DOHH2 (cell line): ENCODE measurements around the gene CFAP300.

Source experiments
- H3F3A ChIP-seq: fragments of 200-600 bp; sonication (generic), shearing (Covaris generic); 2 replicates; pipeline ENCODE4 v1.6.0; 2016; ENCODE audit warnings: antibody characterized with exemption, mild to moderate bottlenecking; ENCODE audit not compliant: control insufficient read depth, insufficient read depth
- H3K27ac ChIP-seq: fragments of 200-600 bp; sonication (generic); 2 replicates; pipeline ENCODE4 v1.5.1; 2014; ENCODE audit warnings: low read depth, mild to moderate bottlenecking, low read length, moderate library complexity
- H3K27me3 ChIP-seq: fragments of 200-600 bp; sonication (generic); 2 replicates; pipeline ENCODE4 v1.6.1; 2014; ENCODE audit warnings: mild to moderate bottlenecking, low read length, mixed read lengths; ENCODE audit not compliant: control insufficient read depth
- H3K36me3 ChIP-seq: fragments of 200-600 bp; sonication (generic); 2 replicates; pipeline ENCODE4 v1.6.1; 2014; ENCODE audit warnings: mild to moderate bottlenecking, low read length, moderate library complexity, mixed read lengths; ENCODE audit not compliant: control insufficient read depth
- H3K4me1 ChIP-seq: fragments of 200-600 bp; sonication (generic); 2 replicates; pipeline ENCODE4 v1.6.1; 2014; ENCODE audit warnings: mild to moderate bottlenecking, low read length, mixed read lengths; ENCODE audit not compliant: control insufficient read depth
- H3K4me2 ChIP-seq: fragments of 200-600 bp; sonication (generic); 2 replicates; pipeline ENCODE4 v1.6.0; 2014; ENCODE audit warnings: mild to moderate bottlenecking, low read length, moderate library complexity
- H3K4me3 ChIP-seq: fragments of 200-600 bp; sonication (generic); 2 replicates; pipeline ENCODE4 v1.5.1; 2014; ENCODE audit warnings: mild to moderate bottlenecking, low read length, mixed read lengths
- H3K79me2 ChIP-seq: fragments of 200-600 bp; sonication (generic); 2 replicates; pipeline ENCODE4 v1.6.1; 2014; ENCODE audit warnings: mild to moderate bottlenecking, low read length, mixed read lengths; ENCODE audit not compliant: control insufficient read depth
- H3K9me2 ChIP-seq: fragments of 200-600 bp; sonication (generic); replicated peaks from 2 replicates; pipeline ENCODE4 v1.6.1; 2014; ENCODE audit warnings: mild to moderate bottlenecking, low read length, mixed read lengths; ENCODE audit not compliant: control insufficient read depth
- H3K9me3 ChIP-seq: fragments of 200-600 bp; sonication (generic); 2 replicates; pipeline ENCODE4 v1.6.1; 2014; ENCODE audit warnings: antibody characterized with exemption, low read length, mixed read lengths; ENCODE audit not compliant: control insufficient read depth, insufficient read depth
- H4K20me1 ChIP-seq: fragments of 200-600 bp; sonication (generic); 2 replicates; pipeline ENCODE4 v1.6.0; 2014; ENCODE audit warnings: low read depth, mild to moderate bottlenecking, antibody characterized with exemption, low read length, moderate library complexity; ENCODE audit not compliant: control insufficient read depth, insufficient read depth
- EZH2phosphoT487 ChIP-seq: fragments of 200-600 bp; sonication (generic); IDR thresholded peaks from 2 replicates; pipeline ENCODE4 v1.6.1; 2017; ENCODE audit warnings: borderline replicate concordance, mild to moderate bottlenecking, antibody characterized with exemption, low read length, moderate library complexity, mixed read lengths
- TF ChIP-seq, protein P1 (sequence below): fragments of 200-600 bp; sonication (generic); IDR thresholded peaks from one replicate; pipeline ENCODE4 v1.5.1; 2014; ENCODE audit warnings: antibody characterized with exemption, mild to moderate bottlenecking, low read depth, low read length; ENCODE audit not compliant: poor library complexity, severe bottlenecking

CFAP300 gene

DNA sequence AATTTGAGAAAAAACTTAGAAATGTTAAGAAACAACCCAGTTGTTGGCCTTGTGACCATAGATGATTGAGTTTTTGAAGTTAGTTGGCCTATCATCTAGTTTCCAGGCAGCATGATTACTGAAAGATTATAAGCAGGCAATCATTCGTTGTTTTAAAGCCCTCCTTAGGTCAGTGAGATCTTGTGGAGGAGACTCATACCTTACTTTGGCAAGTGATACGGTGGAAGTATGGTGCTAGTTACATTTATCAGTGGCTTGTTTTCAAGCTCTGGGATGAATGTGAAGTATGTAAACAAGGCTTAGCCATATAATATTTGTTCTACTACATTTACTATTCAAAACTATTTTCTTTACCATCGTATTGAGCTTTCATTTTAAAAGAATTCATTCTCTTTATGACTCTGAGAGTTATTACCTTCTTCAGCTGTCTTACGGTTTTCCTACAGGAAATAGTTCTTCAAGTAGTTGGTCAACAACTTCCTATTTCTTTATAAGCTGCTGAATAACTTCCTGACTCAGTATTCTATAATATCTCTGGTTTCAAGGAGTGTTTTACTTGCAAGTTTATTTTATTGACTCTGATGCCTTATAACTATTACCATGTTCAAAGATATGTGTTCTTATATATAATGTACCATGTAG lies 70.4 kb downstream of the CFAP300 start:
- Histone ChIP-seq H3F3A (no peaks in the 10 kb centered on the region), H3K9me3 (no peaks in the 10 kb centered on the region), H3K27me3 (peaks cover 12% of the 10 kb centered on the region), H3K4me1 (no peaks in the 10 kb centered on the region), H3K9me2 (no peaks in the 10 kb centered on the region), H3K27ac (no peak overlapping the region), H3K36me3 (no peaks in the 10 kb centered on the region), H3K4me2 (no peak overlapping the region), H3K4me3 (no peak overlapping the region), H3K79me2 (no peaks in the 10 kb centered on the region), H4K20me1 (no peaks in the 10 kb centered on the region)
- TF ChIP-seq EZH2phosphoT487, result no peak
- TF ChIP-seq, protein P1, sequence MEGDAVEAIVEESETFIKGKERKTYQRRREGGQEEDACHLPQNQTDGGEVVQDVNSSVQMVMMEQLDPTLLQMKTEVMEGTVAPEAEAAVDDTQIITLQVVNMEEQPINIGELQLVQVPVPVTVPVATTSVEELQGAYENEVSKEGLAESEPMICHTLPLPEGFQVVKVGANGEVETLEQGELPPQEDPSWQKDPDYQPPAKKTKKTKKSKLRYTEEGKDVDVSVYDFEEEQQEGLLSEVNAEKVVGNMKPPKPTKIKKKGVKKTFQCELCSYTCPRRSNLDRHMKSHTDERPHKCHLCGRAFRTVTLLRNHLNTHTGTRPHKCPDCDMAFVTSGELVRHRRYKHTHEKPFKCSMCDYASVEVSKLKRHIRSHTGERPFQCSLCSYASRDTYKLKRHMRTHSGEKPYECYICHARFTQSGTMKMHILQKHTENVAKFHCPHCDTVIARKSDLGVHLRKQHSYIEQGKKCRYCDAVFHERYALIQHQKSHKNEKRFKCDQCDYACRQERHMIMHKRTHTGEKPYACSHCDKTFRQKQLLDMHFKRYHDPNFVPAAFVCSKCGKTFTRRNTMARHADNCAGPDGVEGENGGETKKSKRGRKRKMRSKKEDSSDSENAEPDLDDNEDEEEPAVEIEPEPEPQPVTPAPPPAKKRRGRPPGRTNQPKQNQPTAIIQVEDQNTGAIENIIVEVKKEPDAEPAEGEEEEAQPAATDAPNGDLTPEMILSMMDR, result no peak

DNA sequence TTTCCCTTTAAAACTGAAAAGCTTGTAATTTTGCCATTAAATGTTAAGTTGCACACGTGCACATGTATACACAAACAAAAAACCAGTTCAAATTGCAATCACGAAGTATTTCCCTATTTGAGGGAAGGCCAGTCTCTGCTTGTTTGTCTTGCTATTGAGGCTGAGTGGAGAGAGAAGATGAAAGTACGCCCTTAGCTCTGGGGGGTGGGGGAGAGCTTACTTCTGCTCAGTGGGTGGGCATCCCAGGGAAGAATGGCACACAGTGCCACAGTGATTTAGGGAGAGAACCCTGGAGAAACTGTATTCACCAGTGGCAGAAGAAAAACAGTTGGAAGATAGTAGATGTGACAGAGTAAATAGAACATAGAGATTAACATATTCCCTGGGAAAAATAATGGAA lies 71.7 kb downstream of the CFAP300 start:
- TF ChIP-seq, protein P1, result no peak
- no peak for TF ChIP-seq EZH2phosphoT487
- Histone ChIP-seq H4K20me1 (no peaks in the 10 kb centered on the region), H3K27me3 (peaks cover 8% of the 10 kb centered on the region; the same call in 1 of the 2 replicates), H3K9me3 (no peaks in the 10 kb centered on the region), H3K27ac (no peak overlapping the region), H3K9me2 (no peaks in the 10 kb centered on the region), H3K36me3 (no peaks in the 10 kb centered on the region), H3K4me3 (no peak overlapping the region), H3F3A (no peaks in the 10 kb centered on the region), H3K4me1 (no peaks in the 10 kb centered on the region), H3K4me2 (no peak overlapping the region), H3K79me2 (no peaks in the 10 kb centered on the region)

DNA sequence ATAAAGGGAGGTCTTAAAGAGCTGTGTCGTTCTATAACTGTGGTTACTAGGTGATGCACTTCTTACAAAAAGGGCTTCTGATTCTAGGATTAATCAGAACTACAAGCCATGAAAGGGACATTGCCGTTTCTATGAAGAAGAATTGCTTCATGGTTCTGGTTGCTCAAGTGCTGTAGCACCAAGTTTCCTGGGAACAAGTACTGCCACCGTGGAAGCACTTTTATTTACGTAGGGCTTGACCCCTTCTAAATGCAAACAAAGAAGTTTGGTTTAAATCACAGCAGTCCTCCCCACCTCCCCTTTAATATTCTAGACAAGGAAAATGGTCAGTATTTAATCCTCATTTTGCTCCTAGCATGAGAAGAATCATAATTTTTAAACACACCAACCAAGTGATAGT lies 72.8 kb downstream of the CFAP300 start:
- Histone ChIP-seq H4K20me1 (no peaks in the 10 kb centered on the region), H3K9me3 (no peaks in the 10 kb centered on the region), H3K27me3 (peaks cover 6% of the 10 kb centered on the region; the same call in 1 of the 2 replicates), H3K9me2 (no peaks in the 10 kb centered on the region), H3K79me2 (no peaks in the 10 kb centered on the region), H3F3A (no peaks in the 10 kb centered on the region), H3K36me3 (no peaks in the 10 kb centered on the region), H3K27ac (no peak overlapping the region), H3K4me3 (no peak overlapping the region), H3K4me2 (no peak overlapping the region), H3K4me1 (no peaks in the 10 kb centered on the region)
- TF ChIP-seq, protein P1, result no peak
- no peak for TF ChIP-seq EZH2phosphoT487
